HL-60 (cell line): Measurements from ENCODE around the gene ADAMTS14.
A peak's percentile ranks its signal among the peaks of the same experiment; 100 is the strongest.

Experiments used
- DNase-seq, 2 experiments: peaks; one replicate each; pipeline ENCODE4 v3.0.0-alpha.2; 2010 to 2020; ENCODE audit warnings: low read depth in 1 of 2, low spot score in 1 of 2
- H3K27ac ChIP-seq: fragments of 250-450 bp; sonication (Bioruptor Pico); replicated peaks from 2 replicates; pipeline ENCODE4 v1.5.1; 2020; ENCODE audit warnings: mild to moderate bottlenecking, moderate library complexity
- H3K27me3 ChIP-seq: fragments of 250-450 bp; sonication (Bioruptor Pico); 2 replicates; pipeline ENCODE4 v1.5.1; 2021; ENCODE audit warnings: mild to moderate bottlenecking, moderate library complexity; ENCODE audit not compliant: insufficient read depth, poor library complexity, severe bottlenecking
- H3K4me3 ChIP-seq: replicated peaks from 2 replicates; pipeline ENCODE4 v1.5.1; 2011; ENCODE audit warnings: mild to moderate bottlenecking, control low read depth, low read length; ENCODE audit not compliant: insufficient read depth
- CTCF ChIP-seq: IDR thresholded peaks from one replicate; pipeline ENCODE4 v1.5.1; 2011; ENCODE audit warnings: low read length, control low read depth, inconsistent platforms; ENCODE audit not compliant: insufficient read depth
- GABPA ChIP-seq: IDR thresholded peaks from 2 replicates; pipeline ENCODE4 v1.6.1; 2012; ENCODE audit warnings: low read depth
- POLR2AphosphoS5 ChIP-seq: IDR thresholded peaks from 2 replicates; pipeline ENCODE4 v1.6.1; 2012; ENCODE audit warnings: low read depth
- REST ChIP-seq: IDR thresholded peaks from 2 replicates; pipeline ENCODE4 v1.6.1; 2012; ENCODE audit warnings: low read depth; ENCODE audit not compliant: insufficient replicate concordance
- SPI1 ChIP-seq: IDR thresholded peaks from 2 replicates; pipeline ENCODE4 v1.6.1; 2012; ENCODE audit warnings: low read depth, mild to moderate bottlenecking, borderline replicate concordance
- long read RNA-seq: library from polyadenylated mRNA; unstranded; transcript quantifications from one replicate; pipeline ENCODE4 v2.0.0, GENCODE V29; 2020

ADAMTS14 gene
- long read RNA-seq, partial matches to known transcripts: 2 of 2 reads
- long read RNA-seq, other reads (novel, unspliced or antisense): 0 of 2 reads

- peak; percentile 29 to 32 for DNase-seq
- no peak for TF ChIP-seq SPI1
- TF ChIP-seq GABPA: no peak
- no peak for TF ChIP-seq POLR2AphosphoS5
- no peak for TF ChIP-seq CTCF
- TF ChIP-seq REST: no peak
- Histone ChIP-seq H3K4me3 (peak within 1 kb of the TSS; percentile 21; the same call in 1 of the 2 replicates), H3K27ac (no peak within 1 kb of the TSS), H3K27me3 (no peaks in the 10 kb centered on the region)
Observed at GRCh38 chr10:70672165-70673042, at the start of gene ADAMTS14. Gene ADAMTS14, plus strand, starts transcription at chr10:70672506. Its CDS starts 297 bp downstream, at chr10:70672803.

GRCh38 chr10:70622541-70622940, 49.8 kb upstream of the ADAMTS14 start:
- Histone ChIP-seq H3K27ac (no peak overlapping the region), H3K4me3 (no peak overlapping the region), H3K27me3 (no peaks in the 10 kb centered on the region)
- TF ChIP-seq REST: no peak
- TF ChIP-seq GABPA: no peak
- no peak for TF ChIP-seq CTCF
- TF ChIP-seq POLR2AphosphoS5: no peak
- no peak for TF ChIP-seq SPI1
- no peak for DNase-seq

GRCh38 chr10:70622981-70623844, 49.1 kb upstream of the ADAMTS14 start:
- TF ChIP-seq SPI1 (no peak), POLR2AphosphoS5 (no peak), CTCF (no peak), GABPA (no peak), REST (no peak)
- H3K4me3 ChIP-seq: no peak overlapping the region
- no peak for DNase-seq
- H3K27ac ChIP-seq: no peak overlapping the region
- no peaks in the 10 kb centered on the region for H3K27me3 ChIP-seq
